Ishikawa (cell line): ENCODE data around the gene MTUS2.

Experiments used
- CEBPB ChIP-seq: IDR thresholded peaks from 2 replicates; pipeline ENCODE4 v1.6.1; 2012
- CREB1 ChIP-seq: IDR thresholded peaks from 2 replicates; pipeline ENCODE4 v1.6.1; 2012; ENCODE audit warnings: low read depth
- EGR1 ChIP-seq: IDR thresholded peaks from 2 replicates; pipeline ENCODE4 v1.6.1; 2012
- EP300 ChIP-seq: IDR thresholded peaks from 2 replicates; pipeline ENCODE4 v1.6.1; 2012; ENCODE audit warnings: borderline replicate concordance
- FOXM1 ChIP-seq: IDR thresholded peaks from 2 replicates; pipeline ENCODE4 v1.6.1; 2012; ENCODE audit warnings: low read depth, borderline replicate concordance
- NFIC ChIP-seq: IDR thresholded peaks from 2 replicates; pipeline ENCODE4 v1.6.1; 2012
- RAD21 ChIP-seq: IDR thresholded peaks from 2 replicates; pipeline ENCODE4 v1.6.1; 2012; ENCODE audit warnings: low read depth
- TAF1 ChIP-seq: IDR thresholded peaks from 2 replicates; pipeline ENCODE4 v1.6.1; 2012; ENCODE audit warnings: low read depth, mild to moderate bottlenecking
- TCF12 ChIP-seq: IDR thresholded peaks from 2 replicates; pipeline ENCODE4 v1.6.1; 2012; ENCODE audit warnings: low read depth
- TEAD4 ChIP-seq: IDR thresholded peaks from 2 replicates; pipeline ENCODE4 v1.6.1; 2012
- YY1 ChIP-seq: IDR thresholded peaks from 2 replicates; pipeline ENCODE4 v1.6.1; 2012; ENCODE audit warnings: low read depth
- ZBTB7A ChIP-seq: IDR thresholded peaks from 2 replicates; pipeline ENCODE4 v1.6.1; 2012; ENCODE audit warnings: low read depth
- TF ChIP-seq, protein P1 (sequence below): IDR thresholded peaks from 2 replicates; pipeline ENCODE4 v1.6.1; 2012
- TF ChIP-seq, protein P2 (sequence below): IDR thresholded peaks from 2 replicates; pipeline ENCODE4 v1.6.1; 2012; ENCODE audit warnings: low read depth, mild to moderate bottlenecking
- TF ChIP-seq, protein P3 (sequence below): IDR thresholded peaks from 2 replicates; pipeline ENCODE4 v1.6.1; 2012

The MTUS2 gene

DNA sequence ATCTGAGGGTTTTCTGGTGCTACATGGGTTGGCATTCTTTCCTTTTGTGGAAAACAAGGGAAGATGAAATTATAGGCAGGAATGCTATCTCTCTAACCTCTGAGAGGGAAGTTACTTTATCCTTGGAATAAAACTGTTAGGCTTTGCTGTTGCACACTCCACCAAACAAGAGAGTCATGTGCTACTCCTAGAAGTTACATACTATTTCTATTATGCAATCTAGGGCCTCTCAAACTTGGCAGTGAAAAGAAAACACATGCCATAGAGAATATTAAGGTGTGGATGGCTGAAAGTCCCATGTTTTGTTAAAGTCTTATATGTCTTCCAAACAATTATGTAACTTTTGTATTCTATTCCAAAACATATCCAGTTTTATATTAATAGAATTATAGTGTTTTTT is 407.4 kb downstream of the MTUS2 start:
- TF ChIP-seq CREB1 (no peak), NFIC (no peak), CEBPB (no peak)
- TF ChIP-seq, protein P1, sequence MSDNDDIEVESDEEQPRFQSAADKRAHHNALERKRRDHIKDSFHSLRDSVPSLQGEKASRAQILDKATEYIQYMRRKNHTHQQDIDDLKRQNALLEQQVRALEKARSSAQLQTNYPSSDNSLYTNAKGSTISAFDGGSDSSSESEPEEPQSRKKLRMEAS = no peak

DNA sequence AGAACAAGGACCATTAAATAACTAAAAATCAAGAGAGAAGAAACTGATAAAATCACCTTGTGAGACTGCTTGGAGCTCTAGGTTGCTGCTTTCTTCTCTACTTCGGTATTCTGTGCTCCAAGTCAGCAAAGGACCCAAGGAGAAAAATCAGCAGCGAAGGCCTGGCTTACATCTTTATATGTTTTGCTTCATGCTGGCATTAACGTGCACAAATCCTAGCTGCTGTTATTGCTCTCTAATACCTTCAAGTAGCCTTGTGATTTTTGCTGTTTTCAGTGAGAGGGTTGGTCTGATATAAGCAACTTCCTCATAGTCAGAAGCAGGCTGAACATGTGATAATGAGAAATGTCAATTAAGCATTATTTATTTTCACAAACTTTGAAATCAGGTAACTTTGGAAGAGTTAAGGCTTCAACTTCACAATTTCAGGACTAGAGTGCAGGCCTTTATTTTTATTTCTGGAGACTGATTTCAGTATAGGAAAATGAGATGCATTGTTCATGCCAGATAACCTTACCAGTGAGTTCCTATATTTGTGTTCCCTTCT is 410.2 kb downstream of the MTUS2 start:
- TF ChIP-seq TAF1 = no peak
- TF ChIP-seq NFIC = no peak
- TF ChIP-seq, protein P2, sequence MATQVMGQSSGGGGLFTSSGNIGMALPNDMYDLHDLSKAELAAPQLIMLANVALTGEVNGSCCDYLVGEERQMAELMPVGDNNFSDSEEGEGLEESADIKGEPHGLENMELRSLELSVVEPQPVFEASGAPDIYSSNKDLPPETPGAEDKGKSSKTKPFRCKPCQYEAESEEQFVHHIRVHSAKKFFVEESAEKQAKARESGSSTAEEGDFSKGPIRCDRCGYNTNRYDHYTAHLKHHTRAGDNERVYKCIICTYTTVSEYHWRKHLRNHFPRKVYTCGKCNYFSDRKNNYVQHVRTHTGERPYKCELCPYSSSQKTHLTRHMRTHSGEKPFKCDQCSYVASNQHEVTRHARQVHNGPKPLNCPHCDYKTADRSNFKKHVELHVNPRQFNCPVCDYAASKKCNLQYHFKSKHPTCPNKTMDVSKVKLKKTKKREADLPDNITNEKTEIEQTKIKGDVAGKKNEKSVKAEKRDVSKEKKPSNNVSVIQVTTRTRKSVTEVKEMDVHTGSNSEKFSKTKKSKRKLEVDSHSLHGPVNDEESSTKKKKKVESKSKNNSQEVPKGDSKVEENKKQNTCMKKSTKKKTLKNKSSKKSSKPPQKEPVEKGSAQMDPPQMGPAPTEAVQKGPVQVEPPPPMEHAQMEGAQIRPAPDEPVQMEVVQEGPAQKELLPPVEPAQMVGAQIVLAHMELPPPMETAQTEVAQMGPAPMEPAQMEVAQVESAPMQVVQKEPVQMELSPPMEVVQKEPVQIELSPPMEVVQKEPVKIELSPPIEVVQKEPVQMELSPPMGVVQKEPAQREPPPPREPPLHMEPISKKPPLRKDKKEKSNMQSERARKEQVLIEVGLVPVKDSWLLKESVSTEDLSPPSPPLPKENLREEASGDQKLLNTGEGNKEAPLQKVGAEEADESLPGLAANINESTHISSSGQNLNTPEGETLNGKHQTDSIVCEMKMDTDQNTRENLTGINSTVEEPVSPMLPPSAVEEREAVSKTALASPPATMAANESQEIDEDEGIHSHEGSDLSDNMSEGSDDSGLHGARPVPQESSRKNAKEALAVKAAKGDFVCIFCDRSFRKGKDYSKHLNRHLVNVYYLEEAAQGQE = no peak
- TF ChIP-seq CREB1 = no peak
- TF ChIP-seq, protein P3, sequence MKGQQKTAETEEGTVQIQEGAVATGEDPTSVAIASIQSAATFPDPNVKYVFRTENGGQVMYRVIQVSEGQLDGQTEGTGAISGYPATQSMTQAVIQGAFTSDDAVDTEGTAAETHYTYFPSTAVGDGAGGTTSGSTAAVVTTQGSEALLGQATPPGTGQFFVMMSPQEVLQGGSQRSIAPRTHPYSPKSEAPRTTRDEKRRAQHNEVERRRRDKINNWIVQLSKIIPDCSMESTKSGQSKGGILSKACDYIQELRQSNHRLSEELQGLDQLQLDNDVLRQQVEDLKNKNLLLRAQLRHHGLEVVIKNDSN = no peak
- no peak for TF ChIP-seq TEAD4
- no peak for TF ChIP-seq TCF12
- no peak for TF ChIP-seq EGR1
- TF ChIP-seq CEBPB = no peak
- TF ChIP-seq YY1 = no peak
- TF ChIP-seq, protein P1 = no peak
- no peak for TF ChIP-seq ZBTB7A
- TF ChIP-seq EP300 = no peak
- no peak for TF ChIP-seq RAD21

DNA sequence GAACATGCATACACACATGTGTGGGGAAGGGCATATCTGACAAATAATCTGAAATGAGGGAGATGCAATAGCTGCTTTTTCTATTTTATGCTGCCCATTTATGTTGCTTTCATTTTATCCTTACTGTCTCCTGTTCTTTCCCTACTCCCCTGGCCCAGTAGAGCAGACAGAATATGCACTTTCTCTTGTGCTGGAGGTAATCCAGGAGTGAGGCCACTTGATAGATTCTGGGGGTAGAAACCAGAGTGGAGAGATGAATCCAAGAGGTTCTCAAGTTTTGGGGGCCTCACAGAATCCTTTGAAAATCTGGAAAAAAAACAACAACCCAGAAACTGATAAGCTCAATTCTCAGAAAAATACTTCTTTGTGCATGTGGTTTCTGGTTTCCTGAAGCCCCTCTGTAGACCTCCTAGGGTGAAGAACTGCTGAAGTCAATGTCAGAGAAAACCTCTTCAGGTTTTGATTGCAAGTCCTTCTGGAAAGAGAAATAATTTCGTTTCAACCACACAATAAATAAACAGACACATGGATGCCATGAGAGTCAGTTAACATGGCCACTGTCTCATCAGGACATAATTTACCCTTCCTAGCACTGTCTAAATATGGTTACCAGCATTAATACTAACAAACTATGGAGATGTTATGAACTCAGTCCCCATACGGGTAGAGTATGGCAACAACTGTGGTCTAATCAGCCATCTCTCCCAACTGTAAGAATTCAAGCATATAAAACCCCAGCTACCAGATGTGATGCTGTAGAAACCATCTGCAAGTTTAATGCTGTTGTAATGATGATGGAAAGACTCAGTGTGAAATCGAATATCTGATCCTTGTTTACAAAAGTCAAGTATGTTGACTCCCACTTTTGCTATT is 419.8 kb downstream of the MTUS2 start:
- TF ChIP-seq TEAD4 = no peak
- TF ChIP-seq TAF1 = no peak
- no peak for TF ChIP-seq RAD21
- no peak for TF ChIP-seq CREB1

DNA sequence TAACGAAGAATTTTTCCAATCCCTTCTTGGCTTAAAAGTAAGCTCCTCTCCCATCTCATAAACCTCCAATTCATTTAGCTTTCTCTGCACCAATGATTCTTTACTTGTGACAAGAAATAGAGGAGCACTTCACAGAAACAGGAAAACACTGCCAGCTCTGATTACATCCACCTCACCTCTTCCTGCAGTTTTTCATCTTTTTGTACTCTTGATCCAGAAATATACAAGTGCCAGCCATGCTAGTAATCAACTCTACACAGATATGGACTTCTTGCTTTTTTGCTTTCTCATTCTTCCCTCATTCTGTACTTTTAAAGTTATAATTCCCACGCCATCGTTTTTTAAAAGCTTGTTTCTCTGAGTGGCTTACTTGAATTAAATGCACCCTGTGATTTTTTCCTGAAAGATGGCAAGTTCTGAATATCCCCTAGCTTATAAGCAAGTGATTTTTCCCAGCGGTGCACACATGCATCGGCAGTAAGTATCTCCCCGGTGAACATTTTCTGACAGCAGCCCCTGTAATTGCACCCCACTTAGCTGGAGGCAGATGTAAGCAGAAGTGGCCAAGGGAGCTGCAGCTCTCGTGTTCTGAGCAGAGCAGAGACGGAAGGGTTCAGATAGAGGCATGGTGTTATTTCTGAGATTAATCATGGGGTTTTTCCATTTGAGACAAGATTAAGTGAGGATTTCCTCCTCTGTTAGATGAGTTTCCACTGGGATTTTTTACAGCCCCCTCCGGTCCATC is 434.7 kb downstream of the MTUS2 start:
- no peak for TF ChIP-seq TEAD4
- no peak for TF ChIP-seq EP300
- TF ChIP-seq, protein P1 = no peak
- no peak for TF ChIP-seq YY1
- TF ChIP-seq FOXM1 = no peak

DNA sequence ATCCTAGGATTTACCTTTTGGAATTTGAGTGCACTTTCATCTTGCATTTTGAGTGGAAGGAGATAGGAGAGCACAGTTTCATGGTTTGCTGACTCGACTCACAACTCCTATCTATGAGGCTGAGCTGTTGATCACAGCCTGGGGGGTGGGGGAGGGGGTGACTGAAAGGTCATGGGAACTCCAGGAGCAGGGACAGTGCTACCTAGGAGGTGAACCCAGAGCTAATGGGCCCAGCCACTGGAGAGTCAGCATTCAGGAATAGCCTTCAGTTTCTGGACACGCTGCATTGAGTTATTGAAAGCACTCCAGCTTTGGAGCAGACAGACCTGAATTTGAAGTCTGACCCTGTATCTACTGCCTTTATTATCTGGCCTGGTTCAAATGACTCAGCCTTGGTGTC is 435.4 kb downstream of the MTUS2 start:
- TF ChIP-seq, protein P2 = no peak
- TF ChIP-seq, protein P3 = no peak
- TF ChIP-seq NFIC (no peak), RAD21 (no peak), EP300 (no peak), CEBPB (no peak), FOXM1 (no peak), EGR1 (no peak), TEAD4 (no peak), CREB1 (no peak), TAF1 (no peak), TCF12 (no peak), ZBTB7A (no peak)
- TF ChIP-seq, protein P1 = no peak
